ENCODE results near the gene TMEM232.

- TF ChIP-seq CTCF (IDR thresholded peaks at IDR 0.05; ENCODE audit: extremely low read depth in 1 of 2, insufficient read depth in 1 of 2, low read depth in 1 of 2, low read length in 2 of 2) (no peak), EZH2 (IDR thresholded peaks at IDR 0.05; ENCODE audit: borderline replicate concordance, low read depth, low read length, severe bottlenecking) (no peak), POLR2A (IDR thresholded peaks at IDR 0.05; ENCODE audit: low read depth, low read length) (no peak), POLR2AphosphoS5 (IDR thresholded peaks at IDR 0.05; ENCODE audit: insufficient read depth, low read depth, low read length) (no peak), JUN (IDR thresholded peaks at IDR 0.05; ENCODE audit: borderline replicate concordance, insufficient read depth, insufficient read length, low read depth) (no peak), GATA2 (IDR thresholded peaks at IDR 0.05; ENCODE audit: insufficient read depth, insufficient read length, low read depth, low read length) (no peak), MYC (IDR thresholded peaks at IDR 0.05; ENCODE audit: low read depth, low read length) (no peak)
- TF ChIP-seq, protein P1, sequence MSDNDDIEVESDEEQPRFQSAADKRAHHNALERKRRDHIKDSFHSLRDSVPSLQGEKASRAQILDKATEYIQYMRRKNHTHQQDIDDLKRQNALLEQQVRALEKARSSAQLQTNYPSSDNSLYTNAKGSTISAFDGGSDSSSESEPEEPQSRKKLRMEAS (IDR thresholded peaks at IDR 0.05; ENCODE audit: insufficient read depth, insufficient read length): no peak
Observed at GRCh38 chr5:110631236-110631635, 95.2 kb downstream of the TMEM232 start.
